ENCODE data around the gene SERPINB8. TPM values are rescaled to one million over a fixed set of nuclear protein-coding genes. Genes with fewer than 3 reads are reported as not detected.

The SERPINB8 gene
- total and polyA plus RNA-seq, 2 of the 13 experiments (the other 11 are each of a cell fraction or from before 2014, with no cell fraction given), result 0.95 to 2.2 TPM

GRCh38 chr18:63963615-63964256, 6.1 kb upstream of the SERPINB8 start:
- peak; percentile 86 for ATAC-seq
- H3K36me3 ChIP-seq (replicated peaks in 1 of 2; ENCODE audit: control insufficient read depth in 1 of 2, insufficient read depth in 2 of 2, low read length in 2 of 2), result no peaks in the 10 kb centered on the region
- no peak overlapping the region for H3K4me2 ChIP-seq (ENCODE audit: low read depth, low read length)
- DNase-seq (ENCODE audit: low spot score), result peak; percentile 55
- H3K79me2 ChIP-seq (ENCODE audit: insufficient read depth, low read length), result no peaks in the 10 kb centered on the region
- H3K9me3 ChIP-seq (ENCODE audit: low read length), result no peaks in the 10 kb centered on the region
- no TSS peak for BruUV-seq (replicated peaks)
- no peak overlapping the region for H3K9ac ChIP-seq (ENCODE audit: insufficient read depth, low read depth, low read length)
- intact Hi-C loops (cut with micrococcal nuclease; ENCODE audit: unreplicated experiment) (loop anchor here (1.0 kb wide), 3 partner anchors 12 to 31 kb away; no protein-coding TSS in a partner anchor), in situ Hi-C loops (cut with HindIII; ENCODE audit: extremely low pct_ligation_motif_present, low pct_unique_long_range_greater_than_20kb) (no loop called here)
- H2AFZ ChIP-seq (ENCODE audit: low read length), result no peak overlapping the region
- no peak overlapping the region for H3K4me3 ChIP-seq (replicated peaks in 1 of 3; ENCODE audit: insufficient read depth in 1 of 3, low read depth in 2 of 3, low read length in 3 of 3)
- peaks cover 8% of the 10 kb centered on the region; the same call in 1 of the 2 replicates for H3K4me1 ChIP-seq (ENCODE audit: insufficient read depth, low read length)
- ChIA-PET CTCF (ENCODE audit: low intra/inter-chr PET ratio, low total read pairs) (interaction anchor here (0.7 to 2.3 kb wide), 3 partner anchors 11 to 31 kb away, joined by 3 to 15 read pairs (median 11); no protein-coding TSS in a partner anchor), POLR2A (no interaction called here)
- H3K27me3 ChIP-seq (ENCODE audit: control insufficient read depth in 1 of 2, insufficient read depth in 2 of 2, low read length in 2 of 2), result no peaks in the 10 kb centered on the region
- FAIRE-seq, result peak; percentile 63
- H4K20me1 ChIP-seq (ENCODE audit: insufficient read depth, low read length), result no peaks in the 10 kb centered on the region
- WGBS (ENCODE audit: low lambda C conversion rate), result 57% methylated on average over 1 of the region's 1 CpG
- TF ChIP-seq HNRNPH1 (optimal IDR thresholded peaks at IDR 0.05; ENCODE audit: low read depth, low read length), result no peak
- TF ChIP-seq STAG1 (CRISPR knock-in tag; IDR thresholded peaks at IDR 0.05), result peak; percentile 50
- TF ChIP-seq, protein P1, sequence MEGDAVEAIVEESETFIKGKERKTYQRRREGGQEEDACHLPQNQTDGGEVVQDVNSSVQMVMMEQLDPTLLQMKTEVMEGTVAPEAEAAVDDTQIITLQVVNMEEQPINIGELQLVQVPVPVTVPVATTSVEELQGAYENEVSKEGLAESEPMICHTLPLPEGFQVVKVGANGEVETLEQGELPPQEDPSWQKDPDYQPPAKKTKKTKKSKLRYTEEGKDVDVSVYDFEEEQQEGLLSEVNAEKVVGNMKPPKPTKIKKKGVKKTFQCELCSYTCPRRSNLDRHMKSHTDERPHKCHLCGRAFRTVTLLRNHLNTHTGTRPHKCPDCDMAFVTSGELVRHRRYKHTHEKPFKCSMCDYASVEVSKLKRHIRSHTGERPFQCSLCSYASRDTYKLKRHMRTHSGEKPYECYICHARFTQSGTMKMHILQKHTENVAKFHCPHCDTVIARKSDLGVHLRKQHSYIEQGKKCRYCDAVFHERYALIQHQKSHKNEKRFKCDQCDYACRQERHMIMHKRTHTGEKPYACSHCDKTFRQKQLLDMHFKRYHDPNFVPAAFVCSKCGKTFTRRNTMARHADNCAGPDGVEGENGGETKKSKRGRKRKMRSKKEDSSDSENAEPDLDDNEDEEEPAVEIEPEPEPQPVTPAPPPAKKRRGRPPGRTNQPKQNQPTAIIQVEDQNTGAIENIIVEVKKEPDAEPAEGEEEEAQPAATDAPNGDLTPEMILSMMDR (CRISPR knock-in tag; IDR thresholded peaks at IDR 0.05), result peak; percentile 73
- no peak overlapping the region for H3K27ac ChIP-seq (ENCODE audit: extremely low read length, insufficient read depth, low read length)

- DNase-seq (ENCODE audit: low spot score) (peak; percentile 20), FAIRE-seq (no peak), ATAC-seq (peak; percentile 51; the same call in 1 of the 3 replicates)
- Histone ChIP-seq H3K4me2 (ENCODE audit: low read depth, low read length) (no peak overlapping the region), H4K20me1 (ENCODE audit: insufficient read depth, low read length) (no peaks in the 10 kb centered on the region), H3K27ac (ENCODE audit: extremely low read length, insufficient read depth, low read length) (no peak overlapping the region), H3K27me3 (ENCODE audit: control insufficient read depth in 1 of 2, insufficient read depth in 2 of 2, low read length in 2 of 2) (no peaks in the 10 kb centered on the region), H3K79me2 (ENCODE audit: insufficient read depth, low read length) (no peaks in the 10 kb centered on the region), H3K4me3 (replicated peaks in 1 of 3; ENCODE audit: insufficient read depth in 1 of 3, low read depth in 2 of 3, low read length in 3 of 3) (no peak overlapping the region), H3K4me1 (ENCODE audit: insufficient read depth, low read length) (peaks cover 20% of the 10 kb centered on the region), H3K36me3 (replicated peaks in 1 of 2; ENCODE audit: control insufficient read depth in 1 of 2, insufficient read depth in 2 of 2, low read length in 2 of 2) (no peaks in the 10 kb centered on the region), H3K9ac (ENCODE audit: insufficient read depth, low read depth, low read length) (no peak overlapping the region), H3K9me3 (ENCODE audit: low read length) (no peaks in the 10 kb centered on the region), H2AFZ (ENCODE audit: low read length) (no peak overlapping the region)
- ChIA-PET POLR2A (no interaction called here), CTCF (ENCODE audit: low intra/inter-chr PET ratio, low total read pairs) (interaction anchor here (1.0 to 2.3 kb wide), 3 partner anchors 10 to 30 kb away, joined by 3 to 15 read pairs (median 4); no protein-coding TSS in a partner anchor)
- intact Hi-C loops (cut with micrococcal nuclease; ENCODE audit: unreplicated experiment), result no loop called here
- in situ Hi-C loops (cut with HindIII; ENCODE audit: extremely low pct_ligation_motif_present, low pct_unique_long_range_greater_than_20kb), result no loop called here
- no TSS peak for BruUV-seq (replicated peaks)
- TF ChIP-seq CEBPB (IDR thresholded peaks at IDR 0.05; ENCODE audit: borderline replicate concordance, low read depth, low read length), result peak; percentile 41; the same call in 1 of the 2 replicates
- no peak for TF ChIP-seq ELF3 (CRISPR knock-in tag; IDR thresholded peaks at IDR 0.05)
- TF ChIP-seq, protein P2, sequence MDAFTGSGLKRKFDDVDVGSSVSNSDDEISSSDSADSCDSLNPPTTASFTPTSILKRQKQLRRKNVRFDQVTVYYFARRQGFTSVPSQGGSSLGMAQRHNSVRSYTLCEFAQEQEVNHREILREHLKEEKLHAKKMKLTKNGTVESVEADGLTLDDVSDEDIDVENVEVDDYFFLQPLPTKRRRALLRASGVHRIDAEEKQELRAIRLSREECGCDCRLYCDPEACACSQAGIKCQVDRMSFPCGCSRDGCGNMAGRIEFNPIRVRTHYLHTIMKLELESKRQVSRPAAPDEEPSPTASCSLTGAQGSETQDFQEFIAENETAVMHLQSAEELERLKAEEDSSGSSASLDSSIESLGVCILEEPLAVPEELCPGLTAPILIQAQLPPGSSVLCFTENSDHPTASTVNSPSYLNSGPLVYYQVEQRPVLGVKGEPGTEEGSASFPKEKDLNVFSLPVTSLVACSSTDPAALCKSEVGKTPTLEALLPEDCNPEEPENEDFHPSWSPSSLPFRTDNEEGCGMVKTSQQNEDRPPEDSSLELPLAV (CRISPR knock-in tag; conservative IDR thresholded peaks at IDR 0.05; ENCODE audit: low read depth), result no peak
- TF ChIP-seq AFF4 (CRISPR knock-in tag; IDR thresholded peaks at IDR 0.05), result no peak
- no peak for TF ChIP-seq ZNF431 (CRISPR knock-in tag; IDR thresholded peaks at IDR 0.05; ENCODE audit: borderline replicate concordance, low read depth)
- TF ChIP-seq ZNF781 (CRISPR knock-in tag; IDR thresholded peaks at IDR 0.05; ENCODE audit: borderline replicate concordance, not compliant biosample characterization), result no peak
Observed at GRCh38 chr18:63964908-63965307, 5.0 kb upstream of the SERPINB8 start.
